ENCODE data around the gene PPP1R8.
A peak's percentile ranks its signal among the peaks of the same experiment; 100 is the strongest.
"Not testable (repeated sequence)": the region's sequence is repeated elsewhere in the genome, so short reads cannot be mapped to it uniquely, and the experiment has no call there.

PPP1R8 gene

GRCh38 chr1:27832762-27833161 lies 2.2 kb downstream of the PPP1R8 start:
- peak; percentile 50 for DNase-seq (ENCODE audit: low spot score)

GRCh38 chr1:27833470-27833869 lies 2.9 kb downstream of the PPP1R8 start:
- no peak for DNase-seq (ENCODE audit: low spot score)

- no peak for DNase-seq (ENCODE audit: low spot score)
These were observed 4.5 kb downstream of the PPP1R8 start for GRCh38 chr1:27835046-27835445.

- no peak for DNase-seq (ENCODE audit: low spot score)
These were observed 4.9 kb downstream of the PPP1R8 start for GRCh38 chr1:27835501-27835900.

- DNase-seq (ENCODE audit: low spot score): no peak
These were observed 19.4 kb downstream of the PPP1R8 start for GRCh38 chr1:27849951-27850350.

GRCh38 chr1:27855085-27855484 lies 24.5 kb downstream of the PPP1R8 start:
- no peak for DNase-seq (ENCODE audit: low spot score)

GRCh38 chr1:27856561-27857343 lies 26.2 kb downstream of the PPP1R8 start:
- no peak for DNase-seq (ENCODE audit: low spot score)

GRCh38 chr1:27857552-27857951 lies 27.0 kb downstream of the PPP1R8 start:
- not testable (repeated sequence) for DNase-seq (ENCODE audit: low spot score)

- peak; percentile 82 for DNase-seq (ENCODE audit: low spot score)
These were observed 27.7 kb downstream of the PPP1R8 start for GRCh38 chr1:27858072-27858948.

- no peak for DNase-seq (ENCODE audit: low spot score)
These were observed 28.5 kb downstream of the PPP1R8 start for GRCh38 chr1:27858949-27859576.

- no peak for DNase-seq (ENCODE audit: low spot score)
These were observed 30.9 kb downstream of the PPP1R8 start for GRCh38 chr1:27861436-27861835.

GRCh38 chr1:27862004-27862403 lies 31.4 kb downstream of the PPP1R8 start:
- no peak for DNase-seq (ENCODE audit: low spot score)

GRCh38 chr1:27862671-27863537 lies 32.3 kb downstream of the PPP1R8 start:
- peak; percentile 95 for DNase-seq (ENCODE audit: low spot score)

- no peak for DNase-seq (ENCODE audit: low spot score)
These were observed 32.9 kb downstream of the PPP1R8 start for GRCh38 chr1:27863538-27863915.

- DNase-seq (ENCODE audit: low spot score): no peak
These were observed 33.8 kb downstream of the PPP1R8 start for GRCh38 chr1:27864264-27864895.

GRCh38 chr1:27865821-27866220 lies 35.2 kb downstream of the PPP1R8 start:
- DNase-seq (ENCODE audit: low spot score): no peak

- no peak for DNase-seq (ENCODE audit: low spot score)
These were observed 38.0 kb downstream of the PPP1R8 start for GRCh38 chr1:27868556-27868931.

- DNase-seq (ENCODE audit: low spot score): no peak
These were observed 38.5 kb downstream of the PPP1R8 start for GRCh38 chr1:27868932-27869718.

- no peak for DNase-seq (ENCODE audit: low spot score)
These were observed 39.1 kb downstream of the PPP1R8 start for GRCh38 chr1:27869719-27870085.

- not testable (repeated sequence) for DNase-seq (ENCODE audit: low spot score)
These were observed 40.5 kb downstream of the PPP1R8 start for GRCh38 chr1:27871076-27871475.

All from AG20443 (cell line).